Upper lobe of left lung (tissue), 4 donors: ENCODE data around the gene CDC23.

Experiments
- POLR2A ChIP-seq, 4 donors: fragments of 450-650 bp; IDR thresholded peaks; one replicate each; pipeline ENCODE4 v1.5.1; 2016 to 2017; ENCODE audit warnings: antibody characterized with exemption in 4 of 4, mild to moderate bottlenecking in 2 of 4
- TF ChIP-seq, protein P1 (sequence below), 6 experiments: fragments of 450-650 bp in 4 of 6; fragments of 200-600 bp in 2 of 6; sonication (generic) in 2 of 6; IDR thresholded peaks; one replicate each; pipeline ENCODE4 v1.5.1; 2016 to 2019; ENCODE audit warnings: antibody characterized with exemption in 6 of 6

DNA sequence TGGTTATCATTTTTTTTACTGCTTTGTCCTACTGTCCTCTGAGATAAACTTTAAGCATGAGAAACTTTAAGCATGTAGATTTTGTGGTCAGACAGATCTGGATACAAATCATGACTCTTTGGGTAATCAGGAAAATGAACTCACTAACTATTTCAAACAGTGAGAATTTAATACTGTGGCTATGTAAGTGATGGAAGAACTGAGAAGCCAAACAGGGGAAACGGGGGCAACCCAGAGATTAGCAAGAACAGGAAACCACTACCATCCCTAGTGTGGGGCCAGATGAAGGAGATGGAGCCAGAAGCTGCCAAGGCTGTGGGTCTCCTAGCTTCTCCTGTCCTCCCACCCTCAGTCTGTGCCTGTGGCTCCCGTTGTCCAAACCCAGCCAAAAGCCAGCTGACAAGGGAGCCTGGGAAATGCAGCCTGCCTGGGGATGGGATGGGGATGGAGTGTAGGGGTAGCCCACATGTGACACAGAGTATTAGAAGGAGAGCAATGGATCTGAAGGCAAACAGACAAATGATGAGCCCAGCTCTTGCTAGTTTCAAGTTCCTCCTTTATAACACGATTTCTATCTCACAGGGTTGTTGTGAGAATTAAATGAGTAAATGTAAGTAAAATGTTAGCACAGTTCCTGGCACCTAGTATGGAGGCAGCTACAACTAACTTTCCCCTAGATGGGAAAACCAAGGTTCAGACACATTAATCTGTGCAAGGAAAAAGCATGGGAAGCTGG lies 27.7 kb upstream of the CDC23 start:
- TF ChIP-seq, protein P1, sequence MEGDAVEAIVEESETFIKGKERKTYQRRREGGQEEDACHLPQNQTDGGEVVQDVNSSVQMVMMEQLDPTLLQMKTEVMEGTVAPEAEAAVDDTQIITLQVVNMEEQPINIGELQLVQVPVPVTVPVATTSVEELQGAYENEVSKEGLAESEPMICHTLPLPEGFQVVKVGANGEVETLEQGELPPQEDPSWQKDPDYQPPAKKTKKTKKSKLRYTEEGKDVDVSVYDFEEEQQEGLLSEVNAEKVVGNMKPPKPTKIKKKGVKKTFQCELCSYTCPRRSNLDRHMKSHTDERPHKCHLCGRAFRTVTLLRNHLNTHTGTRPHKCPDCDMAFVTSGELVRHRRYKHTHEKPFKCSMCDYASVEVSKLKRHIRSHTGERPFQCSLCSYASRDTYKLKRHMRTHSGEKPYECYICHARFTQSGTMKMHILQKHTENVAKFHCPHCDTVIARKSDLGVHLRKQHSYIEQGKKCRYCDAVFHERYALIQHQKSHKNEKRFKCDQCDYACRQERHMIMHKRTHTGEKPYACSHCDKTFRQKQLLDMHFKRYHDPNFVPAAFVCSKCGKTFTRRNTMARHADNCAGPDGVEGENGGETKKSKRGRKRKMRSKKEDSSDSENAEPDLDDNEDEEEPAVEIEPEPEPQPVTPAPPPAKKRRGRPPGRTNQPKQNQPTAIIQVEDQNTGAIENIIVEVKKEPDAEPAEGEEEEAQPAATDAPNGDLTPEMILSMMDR (IDR thresholded peaks at IDR 0.05) = no peak
- no peak for TF ChIP-seq POLR2A (IDR thresholded peaks at IDR 0.05)
